ENCODE data around the gene RAD51.

The RAD51 gene

DNA sequence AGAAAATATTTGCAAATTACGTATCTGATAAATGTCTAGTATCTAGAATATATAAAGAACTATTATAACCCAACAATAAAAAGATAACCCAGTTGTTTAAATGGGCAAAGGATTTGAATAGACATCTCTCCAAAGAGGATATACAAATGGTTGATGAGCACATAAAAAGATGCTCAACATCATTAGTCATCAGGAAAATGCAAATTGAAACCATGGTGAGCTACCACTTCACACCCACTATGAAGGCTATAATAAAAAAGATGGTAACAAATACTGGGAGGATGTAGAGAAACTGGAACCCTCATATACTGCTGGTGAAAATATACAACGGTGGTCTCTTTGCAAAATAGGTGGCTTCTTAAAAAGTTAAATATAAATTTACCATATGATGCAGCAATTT, 28.0 kb downstream of the RAD51 start:
- no peak for DNase-seq

DNA sequence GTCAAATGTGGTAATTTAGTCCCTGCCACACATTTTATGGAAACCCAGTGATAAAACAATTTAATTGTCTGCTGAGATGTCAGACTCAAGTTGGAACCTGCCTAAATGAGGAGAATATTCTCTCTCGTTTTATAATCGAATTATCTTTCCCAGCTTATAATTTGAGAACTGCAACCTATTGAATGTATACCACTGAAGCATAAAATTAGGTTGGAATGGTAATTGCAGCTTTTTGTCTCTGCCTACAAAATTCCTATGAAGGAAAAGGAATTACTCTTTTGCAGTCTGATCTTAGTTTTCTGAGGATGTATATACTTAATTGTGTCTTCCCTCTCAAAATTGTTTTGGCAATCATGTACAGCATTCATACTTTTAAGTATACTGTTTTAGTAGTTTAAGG, 28.9 kb downstream of the RAD51 start:
- DNase-seq, result no peak

DNA sequence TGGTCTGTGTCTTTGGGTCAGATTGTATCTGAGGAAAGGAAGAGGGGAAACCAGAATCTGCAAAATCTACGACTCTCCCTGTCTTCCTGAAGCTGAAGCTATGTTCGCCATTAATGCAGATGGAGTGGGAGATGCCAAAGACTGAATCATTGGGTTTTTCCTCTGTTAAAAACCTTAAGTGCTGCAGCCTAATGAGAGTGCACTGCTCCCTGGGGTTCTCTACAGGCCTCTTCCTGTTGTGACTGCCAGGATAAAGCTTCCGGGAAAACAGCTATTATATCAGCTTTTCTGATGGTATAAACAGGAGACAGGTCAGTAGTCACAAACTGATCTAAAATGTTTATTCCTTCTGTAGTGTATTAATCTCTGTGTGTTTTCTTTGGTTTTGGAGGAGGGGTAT, 36.1 kb downstream of the RAD51 start:
- DNase-seq, result no peak

DNA sequence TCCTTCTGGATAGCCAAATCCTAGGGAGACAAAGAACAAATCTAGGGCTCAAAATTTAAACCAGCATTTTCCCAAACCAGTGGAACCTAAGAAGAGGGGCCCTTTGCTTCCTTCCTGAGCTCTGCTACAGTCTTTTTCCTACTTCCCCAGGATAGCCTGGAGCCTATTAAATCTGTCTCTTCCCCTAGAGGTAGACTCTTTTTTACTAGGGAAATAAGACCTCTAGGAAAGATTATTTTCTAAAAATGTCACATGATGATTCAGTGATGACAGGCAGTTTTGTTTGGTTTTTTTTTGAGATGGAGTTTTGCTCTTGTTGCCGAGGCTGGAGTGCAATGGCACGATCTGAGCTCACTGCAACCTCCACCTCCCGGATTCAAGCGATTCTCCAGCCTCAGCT, 41.6 kb downstream of the RAD51 start:
- no peak for DNase-seq

DNA sequence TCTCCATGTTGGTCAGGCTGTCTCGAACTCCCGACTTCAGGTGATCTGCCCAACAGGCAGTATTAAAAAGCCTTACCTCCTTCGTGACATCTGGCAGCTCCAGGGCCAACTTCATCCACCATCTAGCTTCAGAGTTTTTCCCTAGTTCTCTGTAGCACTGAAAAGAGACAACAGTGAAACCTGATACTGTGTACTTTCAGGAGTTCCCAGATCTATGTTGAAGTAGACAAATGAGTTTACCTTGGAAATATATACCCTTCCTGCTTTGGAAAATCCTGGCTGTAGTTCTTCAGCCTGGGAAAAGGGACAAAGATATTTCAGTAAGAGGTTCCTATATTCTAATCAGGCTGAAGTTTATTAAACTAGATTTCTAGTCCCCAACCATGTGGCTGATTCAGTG, 42.1 kb downstream of the RAD51 start:
- DNase-seq, result no peak

DNA sequence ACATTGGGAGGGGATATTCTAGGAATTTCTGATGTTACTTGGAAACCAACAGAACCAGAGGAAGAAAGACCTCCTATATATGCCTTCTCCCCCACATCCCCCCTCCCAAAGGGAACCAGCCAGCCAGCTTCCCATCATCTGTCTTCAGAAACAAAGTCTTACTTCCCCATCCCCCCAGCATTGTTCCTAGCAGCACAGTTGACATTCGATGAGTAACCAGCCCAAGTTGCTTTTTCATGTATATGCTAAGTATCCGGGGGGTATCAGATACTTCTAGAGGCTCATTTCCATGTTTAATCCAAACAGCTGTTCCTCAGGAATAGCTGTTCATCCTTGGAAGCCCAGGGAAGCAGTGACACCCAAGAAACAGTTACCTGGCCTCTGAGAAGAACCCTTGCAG, 44.1 kb downstream of the RAD51 start:
- DNase-seq, result no peak

DNA sequence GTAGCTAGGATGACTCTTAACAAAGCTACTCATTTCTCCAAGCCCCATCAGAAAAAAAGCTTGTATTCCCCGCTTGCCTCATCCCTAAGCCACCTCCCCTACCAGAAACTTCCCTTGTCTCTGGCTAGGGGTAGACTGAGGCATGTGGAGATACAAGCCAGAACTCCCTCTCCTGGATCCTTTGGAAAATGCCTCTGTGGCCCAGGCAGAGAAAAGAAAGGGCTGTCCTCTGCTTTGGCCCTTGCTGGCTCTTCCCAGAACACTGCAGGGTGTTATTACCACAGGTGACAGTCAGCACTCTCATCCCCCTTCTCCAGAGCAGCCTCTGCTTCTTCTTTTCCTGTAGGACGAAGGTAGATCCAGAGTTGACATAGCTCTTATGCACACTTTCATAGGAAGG, 44.9 kb downstream of the RAD51 start:
- DNase-seq, result no peak

DNA sequence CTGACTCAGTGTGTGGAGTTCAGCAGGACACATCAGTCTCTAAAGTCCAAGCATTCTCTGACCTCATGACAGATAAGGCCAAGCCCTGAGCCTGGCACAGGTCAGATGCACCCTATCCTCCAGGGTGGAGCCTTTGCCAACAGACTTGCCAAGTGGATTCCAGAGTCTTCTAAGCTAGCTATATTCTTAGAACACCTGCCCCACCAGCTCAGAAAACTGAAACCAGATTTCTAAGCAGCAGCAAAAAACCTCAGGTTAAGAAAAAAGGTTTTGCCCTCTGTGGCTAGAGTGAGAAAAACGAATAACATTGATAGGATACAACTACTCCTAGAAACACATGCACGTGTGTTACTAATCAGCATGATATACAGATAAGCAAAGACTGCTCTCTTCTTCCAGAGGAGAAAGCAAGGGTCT, 48.5 kb downstream of the RAD51 start:
- DNase-seq, result no peak

DNA sequence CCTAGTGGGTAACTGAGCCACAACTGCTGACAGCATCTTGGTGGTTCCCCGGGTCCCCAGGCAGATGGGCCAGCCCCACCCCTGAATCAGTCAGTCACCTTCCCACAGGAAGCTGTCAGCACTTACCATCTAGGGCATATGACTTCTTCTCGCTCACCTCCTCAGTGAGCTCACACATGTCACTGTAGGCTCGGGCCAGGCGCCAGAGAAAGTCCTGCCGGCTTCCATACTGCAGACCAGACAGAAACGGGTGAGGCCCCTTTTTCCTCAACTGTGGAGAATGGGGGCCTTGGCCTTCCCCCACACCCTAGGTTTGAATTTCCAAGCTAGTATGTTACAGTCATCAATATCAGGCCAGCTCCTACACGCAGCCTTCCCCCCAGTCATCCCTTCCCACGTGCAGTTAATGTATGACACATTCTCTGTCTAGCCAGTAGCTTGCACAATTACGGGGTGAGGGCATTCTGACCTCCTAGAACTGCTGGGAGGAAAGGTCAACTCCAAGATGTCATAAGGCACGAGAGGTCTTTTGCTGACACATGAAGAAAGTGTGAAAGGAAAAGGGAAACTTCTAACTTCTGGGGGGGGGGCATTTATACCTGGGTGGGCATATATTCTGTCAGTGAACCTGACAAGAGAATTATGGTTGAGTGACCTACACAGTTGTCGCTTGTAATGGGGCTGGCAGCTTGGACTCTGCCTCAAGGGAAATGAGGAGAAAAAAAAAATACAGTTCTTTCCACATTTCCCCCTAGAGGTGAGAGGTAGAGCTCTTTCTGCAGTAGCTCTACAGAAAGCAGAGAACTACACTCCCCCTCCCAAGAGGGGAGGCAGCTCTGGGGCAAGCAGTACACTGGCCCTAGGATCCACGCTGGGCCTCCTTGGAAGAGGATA, 49.2 kb downstream of the RAD51 start:
- DNase-seq, result peak; percentile 81

DNA sequence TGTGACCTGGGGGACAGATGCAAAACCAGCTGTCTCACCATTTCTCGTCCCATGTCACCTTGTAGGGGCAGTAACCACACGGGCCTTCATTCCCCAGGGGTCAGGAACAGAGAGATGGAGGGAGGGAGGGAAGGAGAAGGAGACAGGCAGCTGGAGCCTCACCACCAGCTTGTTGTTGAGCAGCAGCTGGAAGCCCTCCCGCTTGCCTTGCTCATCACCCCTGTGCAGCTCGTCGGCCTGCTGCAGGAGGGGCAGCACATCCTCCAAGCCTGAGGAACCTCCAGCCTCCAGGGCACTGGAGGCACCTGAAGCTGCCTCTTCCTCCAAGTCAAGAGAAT, 49.8 kb downstream of the RAD51 start:
- no peak for DNase-seq

DNA sequence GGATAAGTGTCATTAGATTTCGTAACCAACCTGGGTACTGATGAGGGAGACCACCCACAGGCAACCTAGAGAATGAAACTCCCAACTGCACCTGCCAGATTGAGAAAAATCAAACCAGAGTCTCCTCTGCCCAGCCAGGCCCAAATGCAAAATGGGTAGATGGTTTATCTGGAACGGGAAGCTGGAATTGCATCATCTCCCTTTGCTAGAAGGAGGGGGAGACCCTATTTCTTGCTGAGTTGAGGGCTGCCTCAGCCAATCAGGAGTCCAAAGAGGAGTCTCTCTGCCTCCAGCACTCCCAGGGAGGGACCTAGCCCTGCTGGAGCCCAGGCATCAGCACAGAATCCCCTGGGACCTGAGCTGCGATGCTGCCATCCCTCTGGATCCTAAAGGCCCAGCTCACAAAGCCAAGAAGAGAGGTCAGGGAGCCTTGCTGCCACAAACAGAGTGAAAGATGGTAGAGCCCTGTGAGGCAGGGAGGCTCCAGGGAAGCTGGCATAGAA, 52.0 kb downstream of the RAD51 start:
- no peak for DNase-seq

DNA sequence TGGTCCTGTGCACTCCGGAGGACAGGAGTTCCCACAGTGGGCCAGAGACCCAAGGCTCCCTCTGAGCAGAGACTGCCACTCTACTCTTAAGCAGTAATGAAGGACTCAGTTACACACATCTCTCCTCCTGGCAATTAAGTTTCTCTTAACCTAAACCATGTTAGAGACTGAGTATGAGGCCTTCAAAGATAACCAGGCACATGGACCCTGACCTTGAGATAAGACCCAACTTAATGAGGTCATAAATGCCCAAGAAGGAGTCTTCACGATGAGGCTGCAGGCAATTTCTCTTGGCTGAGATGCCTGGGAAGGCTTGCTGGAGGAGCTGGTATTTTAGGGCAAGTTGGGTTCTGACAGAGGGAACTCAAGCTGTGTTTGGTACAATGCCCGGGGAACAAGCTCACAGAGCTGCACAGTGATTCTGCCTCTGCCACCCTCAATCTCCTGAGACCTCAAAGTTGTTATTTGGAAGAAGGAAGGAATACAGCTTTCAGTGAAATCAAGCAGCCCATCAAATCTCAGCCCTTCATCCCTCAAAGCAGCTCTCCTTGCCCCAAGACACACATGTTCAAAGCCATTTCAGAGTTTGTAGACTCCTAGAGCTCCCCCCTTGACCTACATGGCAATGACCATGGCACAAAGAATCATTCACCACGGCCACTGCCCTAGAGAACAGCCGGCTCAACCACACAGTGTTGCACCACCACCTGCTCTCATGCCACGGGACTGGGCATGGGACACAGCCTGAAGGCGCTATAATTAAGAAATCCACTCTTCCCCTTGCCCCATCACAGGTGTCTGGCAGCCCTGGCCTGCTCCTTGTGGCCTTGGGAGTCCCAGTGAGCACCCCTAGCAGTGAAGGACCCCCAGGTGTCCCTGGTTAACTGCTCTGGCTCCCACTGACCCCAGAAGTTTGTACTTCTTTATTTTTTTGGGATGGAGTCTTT, 53.0 kb downstream of the RAD51 start:
- no peak for DNase-seq

DNA sequence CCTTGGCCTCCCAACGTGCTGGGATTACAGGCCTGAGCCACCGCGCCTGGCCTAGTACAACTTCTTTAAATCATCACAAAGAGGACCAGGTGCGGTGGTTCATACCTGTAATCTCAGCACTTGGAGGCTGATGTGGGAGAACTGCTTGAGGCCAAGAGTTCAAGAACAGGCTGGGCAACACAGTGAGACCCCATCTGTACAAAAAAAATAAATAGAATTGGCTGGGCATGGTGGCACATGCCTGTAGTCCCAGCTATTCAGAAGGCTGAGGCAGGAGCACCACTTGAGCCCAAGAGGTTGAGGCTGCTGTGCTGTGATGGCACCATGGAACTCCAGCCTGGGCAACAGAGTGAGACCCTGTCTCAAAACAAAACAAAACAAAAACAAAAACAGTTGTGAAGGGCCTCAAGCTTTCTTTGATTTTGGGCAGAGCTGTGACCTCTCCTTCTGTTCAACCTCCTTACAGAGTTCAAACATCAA, 54.2 kb downstream of the RAD51 start:
- no peak for DNase-seq

DNA sequence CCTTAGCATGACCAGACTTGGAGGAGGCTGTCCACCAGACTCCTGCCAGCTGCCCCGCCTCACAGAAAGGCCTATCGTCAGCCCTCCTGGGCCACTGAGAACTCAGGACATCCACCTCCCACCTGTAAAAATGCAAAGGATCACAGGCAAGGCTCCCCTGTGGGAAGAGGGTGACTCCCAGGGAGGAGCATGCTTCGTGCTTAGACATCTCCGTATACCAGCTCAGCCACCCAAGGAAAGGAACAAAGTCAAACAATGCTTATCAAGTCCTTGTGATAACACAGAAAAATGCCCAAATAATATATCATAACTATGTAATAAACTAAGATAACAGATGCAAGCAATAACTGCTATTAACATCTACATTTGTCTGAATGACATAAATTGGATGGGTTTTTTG, 55.9 kb downstream of the RAD51 start:
- DNase-seq, result no peak

DNA sequence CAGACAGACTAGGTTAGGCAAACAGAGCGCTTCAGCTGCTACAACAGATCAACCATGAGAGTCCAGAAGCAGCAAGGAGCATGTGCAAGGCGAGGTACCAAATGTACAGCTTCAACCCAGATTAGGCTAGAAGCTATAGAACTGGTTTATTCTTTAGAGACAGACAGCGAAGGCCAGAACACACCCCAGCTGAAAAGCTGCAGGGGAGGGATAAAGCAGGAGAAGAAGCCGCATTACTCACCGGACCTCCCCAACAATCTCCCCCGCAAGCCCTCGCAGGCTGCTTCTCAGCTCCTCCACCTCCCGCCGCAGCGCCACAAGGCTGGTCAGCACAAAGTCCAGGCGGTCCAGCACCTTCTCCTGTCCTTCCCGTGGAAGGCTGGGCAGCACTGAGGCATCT, 56.8 kb downstream of the RAD51 start:
- no peak for DNase-seq

DNA sequence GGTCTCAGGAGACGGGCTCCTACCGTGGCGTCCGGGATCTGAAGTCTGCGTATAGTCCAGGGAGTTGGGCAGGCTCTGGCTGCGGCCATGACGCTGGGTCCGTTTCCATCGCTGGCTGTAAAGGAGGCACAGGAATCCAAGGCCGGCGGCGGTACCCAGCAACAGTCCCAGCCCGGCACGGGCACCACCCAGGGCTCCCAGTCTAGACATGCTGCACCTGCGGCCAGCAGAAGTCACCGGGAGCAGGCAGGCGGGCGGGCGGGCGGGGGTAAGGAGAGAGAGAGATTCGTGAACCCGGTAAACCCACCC, 59.6 kb downstream of the RAD51 start:
- peak; percentile 70 for DNase-seq

DNA sequence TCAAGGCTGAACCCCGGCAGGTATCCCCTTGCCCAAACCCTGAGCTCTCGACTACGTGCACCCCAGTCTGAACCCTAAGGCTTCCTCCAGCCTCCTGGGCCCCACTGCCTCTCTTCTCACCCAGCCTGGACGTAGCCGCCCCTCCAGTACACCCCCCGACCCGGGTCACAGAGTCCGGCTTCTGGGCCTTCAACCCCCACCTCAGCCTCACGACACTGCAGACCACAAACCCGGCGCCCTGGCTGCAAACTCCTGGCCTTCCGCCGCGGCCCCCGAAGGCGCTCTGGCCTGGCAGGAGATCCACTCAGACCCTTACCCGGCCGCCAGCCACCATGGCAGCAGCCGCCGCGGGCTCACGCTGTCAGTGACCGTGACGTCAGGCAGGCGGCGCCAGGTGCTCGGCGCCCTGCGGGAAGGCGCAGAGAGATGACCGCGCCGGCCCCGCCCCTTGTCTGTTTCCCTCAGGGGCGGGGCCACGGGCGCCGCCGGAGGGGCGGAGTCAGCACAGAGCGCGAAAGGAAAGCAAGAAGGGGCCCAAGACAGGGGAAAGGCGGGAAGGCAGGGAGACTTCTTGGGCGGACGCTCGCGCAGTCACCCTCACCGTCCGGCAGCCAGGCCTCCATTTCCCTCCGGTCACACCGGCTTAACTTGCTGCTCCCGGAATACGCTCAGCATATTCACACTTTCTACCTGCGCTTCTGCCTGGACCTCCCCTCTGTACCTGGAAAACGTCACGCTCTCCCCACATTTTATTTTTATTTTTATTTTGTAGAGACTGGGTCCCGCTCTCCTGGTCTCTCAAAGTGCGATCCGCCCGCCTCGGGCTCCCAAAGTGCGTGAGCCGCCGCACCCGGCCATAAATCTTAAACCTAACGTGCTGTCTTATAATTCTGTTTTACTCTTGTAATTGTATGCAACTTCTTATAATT, 60.2 kb downstream of the RAD51 start, which contains the start of gene RMDN3:
TSS of gene RMDN3 (minus strand) at position 372 of the 929 bp plus-strand sequence. CDS start 471 bp downstream, outside the sequence.
- peak; percentile 97 for DNase-seq

DNA sequence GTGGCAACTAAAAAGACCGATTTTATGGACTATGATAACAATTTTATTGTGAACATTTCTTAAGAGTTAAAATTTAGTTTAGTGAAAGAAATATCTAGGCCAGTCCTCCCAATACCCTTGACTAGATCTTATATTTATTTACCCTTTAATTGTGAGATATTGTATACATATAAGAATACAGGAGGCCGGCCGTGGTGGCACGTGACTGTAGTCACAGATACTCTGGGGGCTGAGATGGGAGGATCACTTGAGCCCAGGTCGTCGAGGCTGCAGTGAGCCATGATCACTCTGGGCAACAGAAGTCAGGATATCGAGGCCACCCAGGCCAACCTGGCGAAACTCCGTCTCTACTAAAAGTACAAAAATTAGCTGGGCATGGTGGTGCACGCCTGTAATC, 60.8 kb downstream of the RAD51 start:
- no peak for DNase-seq

DNA sequence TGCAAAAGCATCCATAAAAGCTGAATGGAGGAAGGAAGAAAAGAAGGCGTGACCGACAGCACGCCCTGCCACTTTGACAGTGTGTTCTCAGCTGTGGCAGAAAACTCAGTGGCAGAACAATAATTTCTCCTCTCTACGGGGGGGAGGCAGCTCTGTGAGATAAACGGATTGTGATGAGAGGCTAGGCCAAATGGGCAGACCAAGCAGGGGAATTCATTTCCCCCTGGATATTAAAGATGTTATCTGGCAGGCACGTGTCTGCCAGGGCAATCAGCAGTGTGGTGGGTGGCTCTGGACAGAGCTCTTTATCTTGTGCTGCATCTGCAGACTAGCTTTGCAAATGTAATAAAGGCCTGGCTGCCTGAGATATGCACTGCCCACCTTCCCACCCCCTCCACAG, 62.0 kb downstream of the RAD51 start:
- no peak for DNase-seq

DNA sequence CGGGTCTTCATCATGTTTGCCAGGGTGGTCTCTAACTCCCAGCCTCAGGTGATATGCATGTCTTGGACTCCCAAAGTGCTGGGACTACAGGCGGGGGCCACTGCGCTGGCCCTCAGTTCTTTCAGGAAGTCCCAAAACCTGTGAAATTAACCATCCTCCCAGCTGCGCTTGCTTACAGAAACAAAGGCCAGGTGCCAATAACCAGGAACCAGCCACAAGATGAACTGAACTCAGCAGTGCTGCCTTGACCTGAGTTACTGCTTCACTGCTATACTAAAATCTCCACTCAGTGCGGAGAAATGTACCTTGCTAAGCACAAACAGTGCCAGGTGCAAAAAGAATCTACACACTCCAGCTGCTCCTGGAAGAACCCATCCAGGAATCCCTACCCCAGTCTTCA, 65.0 kb downstream of the RAD51 start:
- no peak for DNase-seq

DNA sequence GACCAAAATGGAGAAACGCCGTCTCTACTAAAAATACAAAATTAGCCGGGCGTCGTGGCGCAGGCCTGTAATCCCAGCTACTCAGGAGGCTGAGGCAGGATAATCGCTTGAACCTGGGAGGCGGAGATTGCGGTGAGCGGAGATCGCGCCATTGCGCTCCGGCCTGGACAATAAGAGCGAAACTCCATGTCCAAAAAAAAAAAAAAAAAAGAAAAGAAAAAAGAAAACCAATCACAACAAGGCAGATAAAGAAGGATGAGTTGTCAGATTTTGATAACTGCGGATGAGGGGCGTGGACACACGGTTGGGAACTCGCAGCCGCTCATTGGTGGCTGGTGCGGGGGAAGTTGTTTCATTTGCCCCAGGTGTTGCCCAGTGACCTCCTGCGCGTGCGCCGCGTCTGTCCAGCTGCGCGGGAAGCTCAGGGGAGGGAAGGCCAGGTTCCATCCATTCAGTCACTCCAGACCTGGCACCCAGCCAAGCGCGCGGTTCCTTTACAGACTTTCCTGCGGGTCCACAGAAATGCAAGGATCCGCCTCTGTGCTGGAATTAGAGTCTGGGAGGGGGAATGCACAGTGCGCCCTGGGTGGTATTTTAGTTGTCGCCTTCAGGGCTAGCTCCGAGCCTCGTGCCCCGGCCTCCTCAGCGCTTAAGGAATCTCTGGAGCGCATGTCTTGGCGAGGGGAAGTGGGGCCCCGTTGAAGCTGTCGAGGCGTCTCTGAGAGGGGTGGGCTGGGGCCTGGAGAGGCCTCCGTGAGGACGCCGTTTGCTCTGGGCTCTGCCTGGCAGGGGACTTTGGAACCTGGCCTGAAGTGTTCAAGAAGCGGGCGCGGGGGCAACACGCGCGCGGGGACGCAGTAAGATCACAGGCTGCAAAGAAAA, 68.2 kb downstream of the RAD51 start:
- DNase-seq, result peak; percentile 76

Measured in activated CD8-positive, alpha-beta memory T cell treated with anti-CD3 and anti-CD28 coated beads for 24 hours (primary cell).